Measurements from ENCODE around the gene SPR. TPM values are rescaled to one million over a fixed set of nuclear protein-coding genes. Genes with fewer than 3 reads are reported as not detected.

SPR gene
- total and polyA plus RNA-seq, 2 of the 13 experiments (the other 11 are each of a cell fraction or from before 2014, with no cell fraction given): 34.0 to 96.0 TPM

DNA sequence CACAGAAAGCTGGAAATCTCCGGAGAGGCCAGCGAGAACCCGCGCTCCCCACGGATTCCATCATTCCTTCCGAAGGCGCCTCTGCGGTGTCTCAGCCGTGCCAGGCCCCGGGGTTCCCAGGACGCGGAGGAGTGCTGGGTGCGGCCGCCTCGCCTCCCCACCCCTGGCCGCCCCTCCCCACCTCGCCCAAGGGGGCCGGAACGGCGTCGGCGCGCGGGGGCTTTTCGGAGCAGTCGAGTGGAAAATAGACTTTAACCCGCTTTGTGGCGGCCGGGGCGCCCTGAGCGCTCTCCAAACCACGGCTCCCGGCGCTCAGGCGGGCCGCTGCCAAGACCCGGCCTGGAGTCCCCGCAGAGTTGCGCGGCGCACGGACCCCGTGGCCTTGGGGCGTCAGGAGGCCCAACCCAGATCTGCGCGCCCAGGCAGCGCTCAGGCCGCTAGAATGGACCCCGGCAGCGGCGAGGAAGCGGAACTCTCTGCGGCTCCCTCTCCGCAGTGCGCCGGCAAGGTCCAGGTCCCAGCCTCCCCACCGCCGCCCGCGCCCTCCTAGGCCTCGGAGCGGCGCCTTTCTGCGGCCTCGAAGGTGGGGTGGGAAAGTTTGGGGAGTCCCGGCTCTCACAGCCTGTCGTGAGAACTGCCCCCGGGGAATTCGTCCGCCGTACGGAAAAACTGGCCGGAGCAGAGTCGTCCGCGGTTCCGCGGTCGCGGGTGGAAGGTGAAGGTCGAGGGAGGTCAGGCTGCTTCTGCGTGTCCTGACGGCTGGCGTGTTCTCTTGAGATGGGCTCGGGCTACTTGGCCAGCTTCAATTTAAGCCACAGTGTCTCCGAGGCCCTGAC is 28.9 kb downstream of the SPR start (continued):
- TF ChIP-seq, protein P1, sequence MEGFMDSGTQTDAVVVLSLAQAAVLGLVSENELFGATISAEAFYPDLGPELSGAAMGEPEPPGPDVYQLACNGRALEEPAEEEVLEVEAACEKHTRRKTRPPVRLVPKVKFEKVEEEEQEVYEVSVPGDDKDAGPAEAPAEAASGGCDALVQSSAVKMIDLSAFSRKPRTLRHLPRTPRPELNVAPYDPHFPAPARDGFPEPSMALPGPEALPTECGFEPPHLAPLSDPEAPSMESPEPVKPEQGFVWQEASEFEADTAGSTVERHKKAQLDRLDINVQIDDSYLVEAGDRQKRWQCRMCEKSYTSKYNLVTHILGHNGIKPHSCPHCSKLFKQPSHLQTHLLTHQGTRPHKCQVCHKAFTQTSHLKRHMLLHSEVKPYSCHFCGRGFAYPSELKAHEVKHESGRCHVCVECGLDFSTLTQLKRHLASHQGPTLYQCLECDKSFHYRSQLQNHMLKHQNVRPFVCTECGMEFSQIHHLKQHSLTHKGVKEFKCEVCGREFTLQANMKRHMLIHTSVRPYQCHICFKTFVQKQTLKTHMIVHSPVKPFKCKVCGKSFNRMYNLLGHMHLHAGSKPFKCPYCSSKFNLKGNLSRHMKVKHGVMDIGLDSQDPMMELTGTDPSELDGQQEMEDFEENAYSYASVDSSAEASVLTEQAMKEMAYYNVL (CRISPR knock-in tag; IDR thresholded peaks at IDR 0.05; ENCODE audit: borderline replicate concordance): peak; percentile 76; the same call in 1 of the 2 replicates
- TF ChIP-seq ATRX (CRISPR knock-in tag; IDR thresholded peaks at IDR 0.05; ENCODE audit: borderline replicate concordance): no peak
- no peak for TF ChIP-seq NCOA5 (CRISPR knock-in tag; IDR thresholded peaks at IDR 0.05)
- no peak for TF ChIP-seq NRL (CRISPR knock-in tag; IDR thresholded peaks at IDR 0.05; ENCODE audit: borderline replicate concordance)
- TF ChIP-seq, protein P2, sequence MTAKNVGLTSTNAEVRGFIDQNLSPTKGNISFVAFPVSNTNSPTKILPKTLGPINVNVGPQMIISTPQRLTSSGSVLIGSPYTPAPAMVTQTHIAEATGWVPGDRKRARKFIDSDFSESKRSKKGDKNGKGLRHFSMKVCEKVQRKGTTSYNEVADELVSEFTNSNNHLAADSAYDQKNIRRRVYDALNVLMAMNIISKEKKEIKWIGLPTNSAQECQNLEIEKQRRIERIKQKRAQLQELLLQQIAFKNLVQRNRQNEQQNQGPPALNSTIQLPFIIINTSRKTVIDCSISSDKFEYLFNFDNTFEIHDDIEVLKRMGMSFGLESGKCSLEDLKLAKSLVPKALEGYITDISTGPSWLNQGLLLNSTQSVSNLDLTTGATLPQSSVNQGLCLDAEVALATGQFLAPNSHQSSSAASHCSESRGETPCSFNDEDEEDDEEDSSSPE (CRISPR knock-in tag; IDR thresholded peaks at IDR 0.05): peak; percentile 91
- TF ChIP-seq MZF1 (CRISPR knock-in tag; IDR thresholded peaks at IDR 0.05; ENCODE audit: borderline replicate concordance): 0 out of 2 replicates have a peak, but pooled peaks have one; percentile 27
- TF ChIP-seq, protein P3, sequence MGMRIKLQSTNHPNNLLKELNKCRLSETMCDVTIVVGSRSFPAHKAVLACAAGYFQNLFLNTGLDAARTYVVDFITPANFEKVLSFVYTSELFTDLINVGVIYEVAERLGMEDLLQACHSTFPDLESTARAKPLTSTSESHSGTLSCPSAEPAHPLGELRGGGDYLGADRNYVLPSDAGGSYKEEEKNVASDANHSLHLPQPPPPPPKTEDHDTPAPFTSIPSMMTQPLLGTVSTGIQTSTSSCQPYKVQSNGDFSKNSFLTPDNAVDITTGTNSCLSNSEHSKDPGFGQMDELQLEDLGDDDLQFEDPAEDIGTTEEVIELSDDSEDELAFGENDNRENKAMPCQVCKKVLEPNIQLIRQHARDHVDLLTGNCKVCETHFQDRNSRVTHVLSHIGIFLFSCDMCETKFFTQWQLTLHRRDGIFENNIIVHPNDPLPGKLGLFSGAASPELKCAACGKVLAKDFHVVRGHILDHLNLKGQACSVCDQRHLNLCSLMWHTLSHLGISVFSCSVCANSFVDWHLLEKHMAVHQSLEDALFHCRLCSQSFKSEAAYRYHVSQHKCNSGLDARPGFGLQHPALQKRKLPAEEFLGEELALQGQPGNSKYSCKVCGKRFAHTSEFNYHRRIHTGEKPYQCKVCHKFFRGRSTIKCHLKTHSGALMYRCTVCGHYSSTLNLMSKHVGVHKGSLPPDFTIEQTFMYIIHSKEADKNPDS (CRISPR knock-in tag; IDR thresholded peaks at IDR 0.05): 0 out of 2 replicates have a peak, but pooled peaks have one; percentile 31
- TF ChIP-seq, protein P4, sequence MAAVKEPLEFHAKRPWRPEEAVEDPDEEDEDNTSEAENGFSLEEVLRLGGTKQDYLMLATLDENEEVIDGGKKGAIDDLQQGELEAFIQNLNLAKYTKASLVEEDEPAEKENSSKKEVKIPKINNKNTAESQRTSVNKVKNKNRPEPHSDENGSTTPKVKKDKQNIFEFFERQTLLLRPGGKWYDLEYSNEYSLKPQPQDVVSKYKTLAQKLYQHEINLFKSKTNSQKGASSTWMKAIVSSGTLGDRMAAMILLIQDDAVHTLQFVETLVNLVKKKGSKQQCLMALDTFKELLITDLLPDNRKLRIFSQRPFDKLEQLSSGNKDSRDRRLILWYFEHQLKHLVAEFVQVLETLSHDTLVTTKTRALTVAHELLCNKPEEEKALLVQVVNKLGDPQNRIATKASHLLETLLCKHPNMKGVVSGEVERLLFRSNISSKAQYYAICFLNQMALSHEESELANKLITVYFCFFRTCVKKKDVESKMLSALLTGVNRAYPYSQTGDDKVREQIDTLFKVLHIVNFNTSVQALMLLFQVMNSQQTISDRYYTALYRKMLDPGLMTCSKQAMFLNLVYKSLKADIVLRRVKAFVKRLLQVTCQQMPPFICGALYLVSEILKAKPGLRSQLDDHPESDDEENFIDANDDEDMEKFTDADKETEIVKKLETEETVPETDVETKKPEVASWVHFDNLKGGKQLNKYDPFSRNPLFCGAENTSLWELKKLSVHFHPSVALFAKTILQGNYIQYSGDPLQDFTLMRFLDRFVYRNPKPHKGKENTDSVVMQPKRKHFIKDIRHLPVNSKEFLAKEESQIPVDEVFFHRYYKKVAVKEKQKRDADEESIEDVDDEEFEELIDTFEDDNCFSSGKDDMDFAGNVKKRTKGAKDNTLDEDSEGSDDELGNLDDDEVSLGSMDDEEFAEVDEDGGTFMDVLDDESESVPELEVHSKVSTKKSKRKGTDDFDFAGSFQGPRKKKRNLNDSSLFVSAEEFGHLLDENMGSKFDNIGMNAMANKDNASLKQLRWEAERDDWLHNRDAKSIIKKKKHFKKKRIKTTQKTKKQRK (IDR thresholded peaks at IDR 0.05; ENCODE audit: low read length): no peak
- peak; percentile 59; the same call in 1 of the 2 replicates for TF ChIP-seq THAP11 (CRISPR knock-in tag; IDR thresholded peaks at IDR 0.05)
- TF ChIP-seq, protein P5, sequence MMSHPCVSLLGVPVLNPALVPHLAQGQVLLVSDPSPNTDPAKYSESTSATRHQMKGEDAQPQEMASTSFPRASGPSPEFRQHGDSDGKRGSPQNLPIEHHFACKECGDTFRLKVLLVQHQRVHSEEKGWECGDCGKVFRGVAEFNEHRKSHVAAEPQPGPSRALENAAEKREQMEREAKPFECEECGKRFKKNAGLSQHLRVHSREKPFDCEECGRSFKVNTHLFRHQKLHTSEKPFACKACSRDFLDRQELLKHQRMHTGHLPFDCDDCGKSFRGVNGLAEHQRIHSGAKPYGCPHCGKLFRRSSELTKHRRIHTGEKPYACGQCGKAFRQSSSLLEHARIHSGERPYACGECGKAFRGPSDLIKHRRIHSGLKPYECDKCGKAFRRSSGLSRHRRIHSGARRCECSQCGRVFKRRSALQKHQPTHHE (CRISPR knock-in tag; IDR thresholded peaks at IDR 0.05; ENCODE audit: borderline replicate concordance): no peak; the same call in 1 of the 2 replicates
- TF ChIP-seq PHF20 (CRISPR knock-in tag; IDR thresholded peaks at IDR 0.05): peak; percentile 58
- TF ChIP-seq SYNCRIP (IDR thresholded peaks at IDR 0.05; ENCODE audit: insufficient read depth, low read depth, low read length): no peak
- TF ChIP-seq, protein P6, sequence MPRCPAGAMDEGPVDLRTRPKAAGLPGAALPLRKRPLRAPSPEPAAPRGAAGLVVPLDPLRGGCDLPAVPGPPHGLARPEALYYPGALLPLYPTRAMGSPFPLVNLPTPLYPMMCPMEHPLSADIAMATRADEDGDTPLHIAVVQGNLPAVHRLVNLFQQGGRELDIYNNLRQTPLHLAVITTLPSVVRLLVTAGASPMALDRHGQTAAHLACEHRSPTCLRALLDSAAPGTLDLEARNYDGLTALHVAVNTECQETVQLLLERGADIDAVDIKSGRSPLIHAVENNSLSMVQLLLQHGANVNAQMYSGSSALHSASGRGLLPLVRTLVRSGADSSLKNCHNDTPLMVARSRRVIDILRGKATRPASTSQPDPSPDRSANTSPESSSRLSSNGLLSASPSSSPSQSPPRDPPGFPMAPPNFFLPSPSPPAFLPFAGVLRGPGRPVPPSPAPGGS (CRISPR knock-in tag; IDR thresholded peaks at IDR 0.05): 0 out of 2 replicates have a peak, but pooled peaks have one; percentile 50
- no peak for TF ChIP-seq ZNF101 (CRISPR knock-in tag; IDR thresholded peaks at IDR 0.05; ENCODE audit: borderline replicate concordance, low read depth)
- no peak for TF ChIP-seq SETDB1 (CRISPR knock-in tag; IDR thresholded peaks at IDR 0.05; ENCODE audit: borderline replicate concordance)
- TF ChIP-seq RXRA (CRISPR knock-in tag; IDR thresholded peaks at IDR 0.05): peak; percentile 47; the same call in 1 of the 2 replicates
